Hepatocyte (in vitro differentiated cells): ENCODE measurements around the gene TARS1. TPM values are rescaled to one million over a fixed set of nuclear protein-coding genes. Genes with fewer than 3 reads are reported as not detected.

ENCODE experiments used
- DNase-seq: peaks from one replicate; pipeline ENCODE4 v3.0.0-alpha.2; 2016; ENCODE audit warnings: low spot score
- H2AFZ ChIP-seq: fragments of 200-600 bp; sonication (generic); 2 replicates; pipeline ENCODE4 v1.6.0; 2016; ENCODE audit warnings: antibody characterized with exemption, mild to moderate bottlenecking
- H3K27ac ChIP-seq: fragments of 200-600 bp; sonication (generic); 2 replicates; pipeline ENCODE4 v1.5.1; 2016; ENCODE audit warnings: mild to moderate bottlenecking
- H3K27me3 ChIP-seq: fragments of 200-600 bp; sonication (generic); 2 replicates; pipeline ENCODE4 v1.6.1; 2016
- H3K36me3 ChIP-seq: fragments of 200-600 bp; sonication (generic); replicated peaks from 2 replicates; pipeline ENCODE4 v1.5.1; 2016; ENCODE audit warnings: low read depth; ENCODE audit not compliant: insufficient read depth
- H3K4me1 ChIP-seq: fragments of 200-600 bp; sonication (generic); 2 replicates; pipeline ENCODE4 v1.5.1; 2016; ENCODE audit warnings: mild to moderate bottlenecking, moderate library complexity; ENCODE audit not compliant: insufficient read depth
- H3K4me2 ChIP-seq: fragments of 200-600 bp; sonication (generic); 2 replicates; pipeline ENCODE4 v1.6.0; 2016
- H3K4me3 ChIP-seq: fragments of 200-600 bp; sonication (generic); 2 replicates; pipeline ENCODE4 v1.5.1; 2016; ENCODE audit warnings: mild to moderate bottlenecking
- H3K79me2 ChIP-seq: fragments of 200-600 bp; sonication (generic); 2 replicates; pipeline ENCODE4 v1.6.0; 2017; ENCODE audit warnings: mild to moderate bottlenecking
- H3K9me2 ChIP-seq: fragments of 200-600 bp; sonication (generic); replicated peaks from 2 replicates; pipeline ENCODE4 v1.6.0; 2017; ENCODE audit warnings: mild to moderate bottlenecking; ENCODE audit not compliant: insufficient read depth
- H3K9me3 ChIP-seq: fragments of 200-600 bp; sonication (generic); 2 replicates; pipeline ENCODE4 v1.5.1; 2016; ENCODE audit warnings: low read depth, mild to moderate bottlenecking
- H4K20me1 ChIP-seq: fragments of 200-600 bp; sonication (generic); 2 replicates; pipeline ENCODE4 v1.6.0; 2016; ENCODE audit warnings: mild to moderate bottlenecking; ENCODE audit not compliant: insufficient read depth, poor library complexity, severe bottlenecking
- EZH2 ChIP-seq: fragments of 200-600 bp; sonication (generic); IDR thresholded peaks from 2 replicates; pipeline ENCODE4 v1.6.1; 2016; ENCODE audit warnings: antibody characterized with exemption, mild to moderate bottlenecking, borderline replicate concordance
- EZH2phosphoT487 ChIP-seq: fragments of 200-600 bp; sonication (generic); IDR thresholded peaks from one replicate; pipeline ENCODE4 v1.6.1; 2018; ENCODE audit warnings: antibody characterized with exemption, mild to moderate bottlenecking, low read depth, moderate library complexity; ENCODE audit not compliant: unreplicated experiment, severe bottlenecking
- WGBS: methylation state at CpG from one replicate; pipeline ENCODE4 v1.1.6; 2016; ENCODE audit warnings: low lambda C conversion rate; ENCODE audit errors: missing lambda C conversion rate; 5-methylcytosine and 5-hydroxymethylcytosine counted together
- polyA plus RNA-seq: library from polyadenylated mRNA; unstranded; fragments of >200 nt; fragmentation: Nextera tagmentation; extraction: Ambion mirVana; gene quantifications from 2 replicates; pipeline ENCODE4 v1.2.1, GENCODE V29; 2016
- total RNA-seq: library from RNA; depleted of rRNA; stranded (reverse); fragments of >200 nt; gene quantifications from 2 replicates; pipeline ENCODE4 v1.2.3, GENCODE V29; 2014
- TF ChIP-seq, protein P1 (sequence below): fragments of 200-600 bp; sonication (generic); IDR thresholded peaks from 2 replicates; pipeline ENCODE4 v1.5.1; 2016; ENCODE audit warnings: antibody characterized with exemption, mild to moderate bottlenecking; ENCODE audit not compliant: poor library complexity

TARS1 gene
- total and polyA plus RNA-seq, 2 experiments from 2014 or later, result 109 to 206 TPM

DNA sequence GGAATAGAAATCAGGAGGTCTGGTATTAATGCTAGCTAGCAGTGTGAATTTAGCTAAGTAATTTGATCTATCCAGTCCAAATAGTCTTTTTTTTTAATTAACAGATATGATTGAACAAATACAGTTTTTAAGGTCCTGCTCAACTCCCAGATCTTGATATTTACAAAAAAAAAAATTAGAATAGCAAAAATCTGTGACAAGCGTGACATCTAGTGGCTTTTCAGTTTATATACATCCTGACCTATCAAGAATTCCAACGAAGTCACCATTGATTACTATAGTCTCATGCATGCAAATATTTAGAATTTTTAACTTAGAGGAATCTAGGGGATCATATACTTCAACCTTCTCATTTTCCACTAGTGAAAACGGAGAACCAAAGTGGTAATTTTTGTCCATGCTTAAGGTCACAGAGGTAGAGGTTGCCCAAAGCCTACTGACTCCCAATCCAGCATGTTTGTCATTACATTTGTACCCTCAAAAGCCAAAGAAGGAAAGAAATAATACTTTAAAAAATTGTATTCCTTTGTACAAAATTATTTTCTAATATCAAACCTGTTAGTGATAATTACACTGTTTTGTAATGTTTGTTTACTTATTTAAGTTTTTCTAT is 17.6 kb upstream of the TARS1 start:
- H3K4me2 ChIP-seq, result no peak overlapping the region
- H4K20me1 ChIP-seq, result no peaks in the 10 kb centered on the region
- no peaks in the 10 kb centered on the region for H3K9me3 ChIP-seq
- H2AFZ ChIP-seq, result no peak overlapping the region
- peak; percentile 24 for DNase-seq
- 15% methylated on average over 3 of the region's 3 CpGs for WGBS
- H3K27me3 ChIP-seq, result peaks cover 7% of the 10 kb centered on the region
- TF ChIP-seq EZH2phosphoT487 (no peak), EZH2 (no peak)
- TF ChIP-seq, protein P1, sequence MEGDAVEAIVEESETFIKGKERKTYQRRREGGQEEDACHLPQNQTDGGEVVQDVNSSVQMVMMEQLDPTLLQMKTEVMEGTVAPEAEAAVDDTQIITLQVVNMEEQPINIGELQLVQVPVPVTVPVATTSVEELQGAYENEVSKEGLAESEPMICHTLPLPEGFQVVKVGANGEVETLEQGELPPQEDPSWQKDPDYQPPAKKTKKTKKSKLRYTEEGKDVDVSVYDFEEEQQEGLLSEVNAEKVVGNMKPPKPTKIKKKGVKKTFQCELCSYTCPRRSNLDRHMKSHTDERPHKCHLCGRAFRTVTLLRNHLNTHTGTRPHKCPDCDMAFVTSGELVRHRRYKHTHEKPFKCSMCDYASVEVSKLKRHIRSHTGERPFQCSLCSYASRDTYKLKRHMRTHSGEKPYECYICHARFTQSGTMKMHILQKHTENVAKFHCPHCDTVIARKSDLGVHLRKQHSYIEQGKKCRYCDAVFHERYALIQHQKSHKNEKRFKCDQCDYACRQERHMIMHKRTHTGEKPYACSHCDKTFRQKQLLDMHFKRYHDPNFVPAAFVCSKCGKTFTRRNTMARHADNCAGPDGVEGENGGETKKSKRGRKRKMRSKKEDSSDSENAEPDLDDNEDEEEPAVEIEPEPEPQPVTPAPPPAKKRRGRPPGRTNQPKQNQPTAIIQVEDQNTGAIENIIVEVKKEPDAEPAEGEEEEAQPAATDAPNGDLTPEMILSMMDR, result peak; percentile 66
- H3K79me2 ChIP-seq, result no peaks in the 10 kb centered on the region
- peaks cover 6% of the 10 kb centered on the region for H3K4me1 ChIP-seq
- H3K27ac ChIP-seq, result no peak overlapping the region
- no peaks in the 10 kb centered on the region for H3K9me2 ChIP-seq
- H3K36me3 ChIP-seq, result no peaks in the 10 kb centered on the region
- no peak overlapping the region for H3K4me3 ChIP-seq

DNA sequence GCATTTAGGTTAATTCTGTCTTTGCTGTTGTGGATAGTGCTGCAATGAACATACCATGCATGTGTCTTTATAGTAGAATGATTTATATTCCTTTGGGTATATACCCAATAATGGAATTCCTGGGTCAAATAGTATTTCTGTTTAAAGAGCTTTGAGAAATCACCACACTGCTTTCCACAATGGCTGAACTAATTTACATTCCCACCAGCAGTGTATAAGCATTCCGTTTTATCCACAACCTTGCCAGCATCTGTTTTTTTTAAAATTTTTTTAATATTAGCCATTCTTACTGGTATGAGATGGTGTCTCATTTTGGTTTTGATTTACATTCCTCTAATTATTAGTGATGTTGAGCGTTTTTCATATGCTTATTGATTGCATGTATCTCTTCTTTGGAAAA is 15.5 kb upstream of the TARS1 start:
- 72% methylated on average over 2 of the region's 2 CpGs for WGBS
- Histone ChIP-seq H3K9me3 (no peaks in the 10 kb centered on the region), H3K4me3 (no peak overlapping the region), H3K4me2 (no peak overlapping the region), H3K27me3 (peaks cover 7% of the 10 kb centered on the region), H3K36me3 (no peaks in the 10 kb centered on the region), H2AFZ (no peak overlapping the region), H3K4me1 (peaks cover 6% of the 10 kb centered on the region), H3K27ac (no peak overlapping the region), H4K20me1 (no peaks in the 10 kb centered on the region), H3K79me2 (no peaks in the 10 kb centered on the region), H3K9me2 (no peaks in the 10 kb centered on the region)
- DNase-seq, result no peak
- TF ChIP-seq, protein P1, result no peak
- no peak for TF ChIP-seq EZH2
- TF ChIP-seq EZH2phosphoT487, result no peak

DNA sequence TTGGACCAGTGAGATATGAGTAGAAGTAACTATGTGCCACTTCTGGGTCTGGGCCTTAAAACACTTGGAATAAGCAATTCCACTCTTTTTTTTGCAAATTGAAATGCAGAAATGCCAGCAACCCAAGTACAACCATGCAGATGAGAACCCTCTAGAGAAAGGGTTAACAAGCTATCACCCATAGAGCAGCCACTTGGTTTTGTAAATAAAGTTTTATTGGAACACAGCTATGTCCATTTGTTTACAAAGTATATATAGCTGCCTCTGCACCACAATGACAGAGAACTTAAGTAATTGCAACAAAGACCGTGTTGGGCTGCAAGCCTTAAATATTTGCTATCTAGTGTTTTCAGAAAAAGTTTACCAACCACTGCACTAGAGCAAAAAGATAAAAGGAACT is 9.8 kb upstream of the TARS1 start:
- no peak for DNase-seq
- peaks cover 9% of the 10 kb centered on the region for H3K4me1 ChIP-seq
- no peaks in the 10 kb centered on the region for H3K79me2 ChIP-seq
- no peaks in the 10 kb centered on the region for H3K36me3 ChIP-seq
- TF ChIP-seq, protein P1, result no peak
- TF ChIP-seq EZH2 (no peak), EZH2phosphoT487 (no peak)
- H4K20me1 ChIP-seq, result no peaks in the 10 kb centered on the region
- no peaks in the 10 kb centered on the region for H3K9me3 ChIP-seq
- H3K4me2 ChIP-seq, result no peak overlapping the region
- H3K9me2 ChIP-seq, result no peaks in the 10 kb centered on the region
- H3K27me3 ChIP-seq, result no peaks in the 10 kb centered on the region
- WGBS, result 58% methylated on average over 1 of the region's 1 CpG
- H3K27ac ChIP-seq, result no peak overlapping the region
- no peak overlapping the region for H2AFZ ChIP-seq
- no peak overlapping the region for H3K4me3 ChIP-seq
